SK-N-SH (cell line): ENCODE measurements around the gene CENPU. TPM values are rescaled to one million over a fixed set of nuclear protein-coding genes. Genes with fewer than 3 reads are reported as not detected.

Experiments used
- CTCF ChIA-PET: fragments of 300-600, 350-600 bp; formaldehyde crosslinking; extraction: SDS; loops from one replicate; lab custom pipeline; 2021; lab: Yijun Ruan, JAX
- POLR2A ChIA-PET: fragments of 350-600 bp; sonication (Branson Sonifier 250); formaldehyde crosslinking; extraction: SDS; loops from one replicate; lab custom pipeline; 2020; ENCODE audit warnings: antibody characterized with exemption, inconsistent platforms; lab: Yijun Ruan, JAX
- DNase-seq: peaks from one replicate; pipeline ENCODE4 v3.0.0; 2012
- H2AFZ ChIP-seq: fragments of 200-600 bp; sonication (generic); 2 replicates; pipeline ENCODE4 v1.8.1; 2016; ENCODE audit warnings: antibody characterized with exemption, mild to moderate bottlenecking, low read depth
- H3F3A ChIP-seq: fragments of 200-600 bp; sonication (generic); replicated peaks from 2 replicates; pipeline ENCODE3; 2016; ENCODE audit warnings: antibody characterized with exemption, mild to moderate bottlenecking; ENCODE audit not compliant: insufficient read depth
- H3K27ac ChIP-seq, 2 experiments: fragments of 200-500 bp in 1 of 2; fragments of 200-600 bp in 1 of 2; sonication (Bioruptor generic) in 1 of 2; sonication (generic), shearing (Covaris generic) in 1 of 2; 2 replicates each; pipeline versions ENCODE4 v1.5.1 to v1.6.1; 2014 to 2016; ENCODE audit warnings: low read depth in 2 of 2, inconsistent platforms in 1 of 2, low read length in 1 of 2, mild to moderate bottlenecking in 1 of 2, mixed read lengths in 1 of 2
- H3K27me3 ChIP-seq: fragments of 200-600 bp; sonication (generic), shearing (Covaris generic); 2 replicates; pipeline ENCODE4 v1.6.1; 2016; ENCODE audit warnings: mixed run types; ENCODE audit not compliant: insufficient read depth
- H3K36me3 ChIP-seq, 2 experiments: fragments of 200-500 bp in 1 of 2; fragments of 200-600 bp in 1 of 2; sonication (Bioruptor generic) in 1 of 2; sonication (generic) in 1 of 2; replicated peaks in 1 of 2; 2 replicates each; pipeline versions ENCODE3 to v1.5.1; 2014 to 2016; ENCODE audit warnings: low read length in 1 of 2, mild to moderate bottlenecking in 1 of 2; ENCODE audit not compliant: insufficient read depth in 2 of 2, control insufficient read depth in 1 of 2
- H3K4me1 ChIP-seq, 2 experiments: fragments of 200-500 bp in 1 of 2; fragments of 200-600 bp in 1 of 2; sonication (Bioruptor generic) in 1 of 2; sonication (generic), shearing (Covaris generic) in 1 of 2; 2 replicates each; pipeline versions ENCODE4 v1.5.1 to v1.6.1; 2014 to 2016; ENCODE audit warnings: low read depth in 1 of 2, low read length in 1 of 2, mixed run types in 1 of 2; ENCODE audit not compliant: insufficient read depth in 2 of 2, control insufficient read depth in 1 of 2
- H3K4me2 ChIP-seq: fragments of 200-600 bp; sonication (generic), shearing (Covaris generic); 2 replicates; pipeline ENCODE4 v1.6.1; 2017; ENCODE audit warnings: mixed run types
- H3K4me3 ChIP-seq, 2 experiments: fragments of 200-500 bp in 1 of 2; fragments of 200-600 bp in 1 of 2; sonication (Bioruptor generic) in 1 of 2; sonication (generic), shearing (Covaris generic) in 1 of 2; 2 replicates each; pipeline versions ENCODE4 v1.5.1 to v1.8.1; 2014 to 2016; ENCODE audit warnings: low read depth in 2 of 2, inconsistent platforms in 1 of 2, low read length in 1 of 2, mild to moderate bottlenecking in 1 of 2, mixed read lengths in 1 of 2, moderate library complexity in 1 of 2
- H3K79me2 ChIP-seq: fragments of 200-600 bp; sonication (generic); 2 replicates; pipeline ENCODE4 v1.8.1; 2017; ENCODE audit warnings: mild to moderate bottlenecking; ENCODE audit not compliant: insufficient read depth
- H3K9ac ChIP-seq: fragments of 200-600 bp; sonication (generic); 2 replicates; pipeline ENCODE4 v1.6.1; 2017; ENCODE audit warnings: mixed run types
- H3K9me2 ChIP-seq: fragments of 200-600 bp; sonication (generic); 2 replicates; pipeline ENCODE4 v1.6.1; 2017; ENCODE audit warnings: mixed run types
- H3K9me3 ChIP-seq: fragments of 200-600 bp; sonication (generic); 2 replicates; pipeline ENCODE4 v1.6.1; 2017; ENCODE audit warnings: mixed run types, mild to moderate bottlenecking, moderate library complexity
- H4K20me1 ChIP-seq: fragments of 200-600 bp; sonication (generic); 2 replicates; pipeline ENCODE4 v1.6.1; 2017; ENCODE audit warnings: mild to moderate bottlenecking, mixed run types; ENCODE audit not compliant: insufficient read depth
- EZH2phosphoT487 ChIP-seq: fragments of 200-600 bp; sonication (generic); IDR thresholded peaks from 2 replicates; pipeline ENCODE4 v1.6.1; 2017; ENCODE audit warnings: low read depth, mixed run types, mild to moderate bottlenecking, antibody characterized with exemption, moderate library complexity, borderline replicate concordance
- FOSL2 ChIP-seq: IDR thresholded peaks from 2 replicates; pipeline ENCODE4 v1.4.0; 2012; ENCODE audit warnings: low read depth, mild to moderate bottlenecking, moderate library complexity, borderline replicate concordance
- FOXJ3 ChIP-seq: sonication (generic); formaldehyde crosslinking; IDR thresholded peaks from 2 replicates; pipeline ENCODE4 v1.5.1; 2020; ENCODE audit warnings: mild to moderate bottlenecking, missing genetic modification reagents
- GABPA ChIP-seq: IDR thresholded peaks from 2 replicates; pipeline ENCODE4 v1.4.0; 2012; ENCODE audit warnings: low read depth, mild to moderate bottlenecking
- GATA2 ChIP-seq: sonication (generic); formaldehyde crosslinking; IDR thresholded peaks from 2 replicates; pipeline ENCODE4 v1.5.0; 2020; ENCODE audit warnings: mild to moderate bottlenecking, missing genetic modification reagents
- MEF2A ChIP-seq: IDR thresholded peaks from 2 replicates; pipeline ENCODE4 v1.4.0; 2012; ENCODE audit warnings: low read depth, borderline replicate concordance
- NFIC ChIP-seq: IDR thresholded peaks from 2 replicates; pipeline ENCODE4 v1.4.0; 2012; ENCODE audit warnings: borderline replicate concordance
- POLR2AphosphoS5 ChIP-seq: IDR thresholded peaks from 2 replicates; pipeline ENCODE4 v1.6.1; 2012; ENCODE audit warnings: low read depth, low read length
- RAD21 ChIP-seq: IDR thresholded peaks from 2 replicates; pipeline ENCODE4 v1.6.1; 2012; ENCODE audit warnings: mild to moderate bottlenecking, low read length
- RCOR1 ChIP-seq: fragments of 150-350 bp; IDR thresholded peaks from 2 replicates; pipeline ENCODE4 v1.6.1; 2017; ENCODE audit warnings: antibody characterized with exemption, low read length
- RFX5 ChIP-seq: IDR thresholded peaks from 2 replicates; pipeline ENCODE4 v1.6.1; 2012; ENCODE audit warnings: mild to moderate bottlenecking, improper control_type of control experiment, low read length
- RXRA ChIP-seq: IDR thresholded peaks from 2 replicates; pipeline ENCODE4 v1.4.0; 2012; ENCODE audit warnings: low read depth, mild to moderate bottlenecking, borderline replicate concordance
- SMC3 ChIP-seq: IDR thresholded peaks from 2 replicates; pipeline ENCODE4 v1.6.1; 2012; ENCODE audit warnings: low read depth, low read length, improper control_type of control experiment
- TAF1 ChIP-seq: IDR thresholded peaks from 2 replicates; pipeline ENCODE4 v1.6.1; 2012; ENCODE audit warnings: low read depth, mild to moderate bottlenecking, low read length, moderate library complexity, borderline replicate concordance
- TCF12 ChIP-seq: IDR thresholded peaks from 2 replicates; pipeline ENCODE4 v1.4.0; 2012
- TEAD4 ChIP-seq: IDR thresholded peaks from 2 replicates; pipeline ENCODE4 v1.4.0; 2012; ENCODE audit warnings: mild to moderate bottlenecking, borderline replicate concordance; ENCODE audit not compliant: insufficient read depth
- YY1 ChIP-seq: IDR thresholded peaks from 2 replicates; pipeline ENCODE4 v1.4.0; 2012; ENCODE audit warnings: low read depth, mild to moderate bottlenecking
- WGBS: methylation state at CpG from one replicate; pipeline ENCODE4 v1.1.6; 2017; ENCODE audit warnings: low lambda C conversion rate; 5-methylcytosine and 5-hydroxymethylcytosine counted together
- polyA plus RNA-seq, 3 experiments: library from polyadenylated mRNA; depleted of rRNA; stranded (reverse); fragments of >200 nt; gene quantifications; 2 replicates each; pipeline ENCODE4 v1.2.3, GENCODE V29; 2012
- TF ChIP-seq, protein P1 (sequence below): fragments of 150-350 bp; IDR thresholded peaks from 2 replicates; pipeline ENCODE4 v1.6.1; 2017; ENCODE audit warnings: antibody characterized with exemption, low read length, low read depth, borderline replicate concordance
- TF ChIP-seq, protein P2 (sequence below): IDR thresholded peaks from 2 replicates; pipeline ENCODE4; 2012
- TF ChIP-seq, protein P3 (sequence below): fragments of 150-350 bp; IDR thresholded peaks from 2 replicates; pipeline ENCODE4 v1.6.1; 2016; ENCODE audit warnings: mild to moderate bottlenecking, low read depth, low read length
- TF ChIP-seq, protein P4 (sequence below): IDR thresholded peaks from 2 replicates; pipeline ENCODE4 v1.4.0; 2012; ENCODE audit warnings: low read depth, borderline replicate concordance

Gene CENPU
- polyA plus RNA-seq, 1 of the 3 experiments (the other 2 are of a cell fraction): 8.7 TPM

DNA sequence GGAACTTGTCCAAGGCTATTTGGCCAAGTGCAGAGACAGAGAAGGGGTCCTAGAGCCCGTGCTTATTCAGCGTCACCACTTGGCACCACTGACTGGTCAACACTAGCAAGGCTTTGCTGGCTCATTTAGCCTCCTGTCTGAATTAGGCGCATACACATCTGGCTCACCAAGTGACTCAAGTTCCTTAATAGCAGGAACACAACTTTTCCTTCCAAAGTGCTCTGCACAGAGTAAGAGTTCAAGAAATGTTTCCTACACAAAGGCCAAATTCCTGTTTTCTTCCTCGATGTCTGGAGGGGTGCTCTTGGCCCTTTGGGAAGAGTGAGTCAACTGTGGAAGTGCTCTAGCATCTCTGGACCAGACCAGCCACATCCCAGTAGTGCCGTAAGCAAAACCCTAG, 26.8 kb upstream of the CENPU start:
- POLR2A ChIA-PET: no interaction called here
- no peak overlapping the region for H2AFZ ChIP-seq
- no peaks in the 10 kb centered on the region for H3K9me3 ChIP-seq
- no peaks in the 10 kb centered on the region for H3K27me3 ChIP-seq
- H3K27ac ChIP-seq: no peak overlapping the region
- H3K79me2 ChIP-seq: no peaks in the 10 kb centered on the region
- WGBS: 100% methylated on average over 5 of the region's 5 CpGs
- no peaks in the 10 kb centered on the region for H4K20me1 ChIP-seq
- H3K4me3 ChIP-seq: no peak overlapping the region
- peaks cover 0 to 4% of the 10 kb centered on the region in 2 experiments; a peak in 1 of 4 replicates for H3K4me1 ChIP-seq
- H3K36me3 ChIP-seq: peaks cover 16 to 28% of the 10 kb centered on the region in 2 experiments
- no peak overlapping the region for H3K9ac ChIP-seq
- DNase-seq: no peak
- no peaks in the 10 kb centered on the region for H3K9me2 ChIP-seq
- CTCF ChIA-PET: no interaction called here
- no peak overlapping the region for H3K4me2 ChIP-seq
- no peaks in the 10 kb centered on the region for H3F3A ChIP-seq
- TF ChIP-seq, protein P1, sequence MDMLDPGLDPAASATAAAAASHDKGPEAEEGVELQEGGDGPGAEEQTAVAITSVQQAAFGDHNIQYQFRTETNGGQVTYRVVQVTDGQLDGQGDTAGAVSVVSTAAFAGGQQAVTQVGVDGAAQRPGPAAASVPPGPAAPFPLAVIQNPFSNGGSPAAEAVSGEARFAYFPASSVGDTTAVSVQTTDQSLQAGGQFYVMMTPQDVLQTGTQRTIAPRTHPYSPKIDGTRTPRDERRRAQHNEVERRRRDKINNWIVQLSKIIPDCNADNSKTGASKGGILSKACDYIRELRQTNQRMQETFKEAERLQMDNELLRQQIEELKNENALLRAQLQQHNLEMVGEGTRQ: no peak
- TF ChIP-seq EZH2phosphoT487: no peak
- TF ChIP-seq, protein P2, sequence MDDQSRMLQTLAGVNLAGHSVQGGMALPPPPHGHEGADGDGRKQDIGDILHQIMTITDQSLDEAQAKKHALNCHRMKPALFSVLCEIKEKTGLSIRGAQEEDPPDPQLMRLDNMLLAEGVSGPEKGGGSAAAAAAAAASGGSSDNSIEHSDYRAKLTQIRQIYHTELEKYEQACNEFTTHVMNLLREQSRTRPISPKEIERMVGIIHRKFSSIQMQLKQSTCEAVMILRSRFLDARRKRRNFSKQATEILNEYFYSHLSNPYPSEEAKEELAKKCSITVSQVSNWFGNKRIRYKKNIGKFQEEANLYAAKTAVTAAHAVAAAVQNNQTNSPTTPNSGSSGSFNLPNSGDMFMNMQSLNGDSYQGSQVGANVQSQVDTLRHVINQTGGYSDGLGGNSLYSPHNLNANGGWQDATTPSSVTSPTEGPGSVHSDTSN: no peak
- TF ChIP-seq SMC3: no peak
- no peak for TF ChIP-seq RXRA
- no peak for TF ChIP-seq TCF12
- no peak for TF ChIP-seq FOXJ3 (CRISPR knock-in tag)

DNA sequence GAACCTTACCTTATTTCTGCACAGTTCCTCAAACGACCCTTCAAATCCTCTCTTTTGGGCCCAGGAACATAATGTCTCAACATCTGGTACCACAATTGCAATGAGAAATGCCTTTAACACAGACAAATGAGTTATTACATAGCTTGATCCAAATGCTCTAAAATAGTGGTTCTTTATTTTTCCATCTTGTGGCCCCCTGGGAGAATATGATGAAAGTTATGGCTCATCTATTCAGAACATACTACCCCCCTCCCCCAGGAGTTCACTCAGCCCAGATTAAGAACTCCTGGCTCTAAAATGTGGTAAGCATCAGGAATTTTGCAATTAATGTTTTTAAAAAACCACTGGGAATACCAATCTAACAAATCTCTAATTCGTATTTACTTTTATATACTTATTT, 23.9 kb upstream of the CENPU start:
- 44% methylated on average over 2 of the region's 2 CpGs for WGBS
- no peak overlapping the region for H2AFZ ChIP-seq
- TF ChIP-seq YY1 (no peak), MEF2A (no peak), TAF1 (no peak), RCOR1 (no peak), EZH2phosphoT487 (no peak), POLR2AphosphoS5 (no peak), NFIC (no peak), GATA2 (CRISPR knock-in tag) (no peak), SMC3 (no peak), RFX5 (no peak), FOSL2 (no peak), RAD21 (no peak), GABPA (no peak), TEAD4 (no peak)
- TF ChIP-seq, protein P3, sequence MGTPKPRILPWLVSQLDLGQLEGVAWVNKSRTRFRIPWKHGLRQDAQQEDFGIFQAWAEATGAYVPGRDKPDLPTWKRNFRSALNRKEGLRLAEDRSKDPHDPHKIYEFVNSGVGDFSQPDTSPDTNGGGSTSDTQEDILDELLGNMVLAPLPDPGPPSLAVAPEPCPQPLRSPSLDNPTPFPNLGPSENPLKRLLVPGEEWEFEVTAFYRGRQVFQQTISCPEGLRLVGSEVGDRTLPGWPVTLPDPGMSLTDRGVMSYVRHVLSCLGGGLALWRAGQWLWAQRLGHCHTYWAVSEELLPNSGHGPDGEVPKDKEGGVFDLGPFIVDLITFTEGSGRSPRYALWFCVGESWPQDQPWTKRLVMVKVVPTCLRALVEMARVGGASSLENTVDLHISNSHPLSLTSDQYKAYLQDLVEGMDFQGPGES: no peak
- TF ChIP-seq, protein P2: no peak
- TF ChIP-seq, protein P4, sequence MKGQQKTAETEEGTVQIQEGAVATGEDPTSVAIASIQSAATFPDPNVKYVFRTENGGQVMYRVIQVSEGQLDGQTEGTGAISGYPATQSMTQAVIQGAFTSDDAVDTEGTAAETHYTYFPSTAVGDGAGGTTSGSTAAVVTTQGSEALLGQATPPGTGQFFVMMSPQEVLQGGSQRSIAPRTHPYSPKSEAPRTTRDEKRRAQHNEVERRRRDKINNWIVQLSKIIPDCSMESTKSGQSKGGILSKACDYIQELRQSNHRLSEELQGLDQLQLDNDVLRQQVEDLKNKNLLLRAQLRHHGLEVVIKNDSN: no peak
- no peak for DNase-seq
- H3K4me1 ChIP-seq: peaks cover 0 to 1% of the 10 kb centered on the region in 2 experiments; a peak in 1 of 4 replicates
- H3K27ac ChIP-seq: no peak overlapping the region
- H3K4me3 ChIP-seq: no peak overlapping the region
- no peak overlapping the region for H3K9ac ChIP-seq
- H3K9me2 ChIP-seq: no peaks in the 10 kb centered on the region
- H3K27me3 ChIP-seq: no peaks in the 10 kb centered on the region
- H3F3A ChIP-seq: peaks cover 9% of the 10 kb centered on the region
- H3K4me2 ChIP-seq: no peak overlapping the region
- POLR2A ChIA-PET: no interaction called here
- H3K36me3 ChIP-seq: peaks cover 16 to 28% of the 10 kb centered on the region in 2 experiments
- CTCF ChIA-PET: interaction anchor here (0.8 to 2.6 kb wide), 4 partner anchors 12 to 385 kb away, joined by 3 to 9 read pairs (median 3); no protein-coding TSS in a partner anchor
- H3K9me3 ChIP-seq: no peaks in the 10 kb centered on the region
- no peaks in the 10 kb centered on the region for H4K20me1 ChIP-seq
- H3K79me2 ChIP-seq: no peaks in the 10 kb centered on the region
